ENCODE results near the gene TMCO4.

The TMCO4 gene

DNA sequence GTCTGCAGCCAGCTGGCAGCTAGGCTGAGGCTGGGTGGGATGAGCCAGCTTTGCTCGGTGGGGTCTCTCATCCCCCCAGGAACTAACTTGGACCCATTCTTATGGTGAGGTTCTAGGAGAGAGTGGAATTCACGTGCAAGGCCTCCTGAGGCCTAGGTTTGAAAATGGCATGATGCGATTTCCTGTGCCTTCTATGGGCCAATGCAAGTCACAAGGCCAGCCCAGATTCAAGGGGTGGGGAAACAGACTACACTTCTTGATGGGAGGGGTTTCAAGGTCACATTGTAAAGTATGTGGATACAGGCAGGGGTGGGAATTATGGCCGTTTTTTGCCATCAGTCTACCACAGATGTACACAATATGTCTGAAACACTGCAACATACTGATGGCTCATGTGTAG, 86.8 kb downstream of the TMCO4 start:
- no peaks in the 10 kb centered on the region for H3F3A ChIP-seq (ENCODE audit: low read depth)
- no peak for TF ChIP-seq EZH2phosphoT487 (IDR thresholded peaks at IDR 0.05; ENCODE audit: borderline replicate concordance)
- TF ChIP-seq, protein P1, sequence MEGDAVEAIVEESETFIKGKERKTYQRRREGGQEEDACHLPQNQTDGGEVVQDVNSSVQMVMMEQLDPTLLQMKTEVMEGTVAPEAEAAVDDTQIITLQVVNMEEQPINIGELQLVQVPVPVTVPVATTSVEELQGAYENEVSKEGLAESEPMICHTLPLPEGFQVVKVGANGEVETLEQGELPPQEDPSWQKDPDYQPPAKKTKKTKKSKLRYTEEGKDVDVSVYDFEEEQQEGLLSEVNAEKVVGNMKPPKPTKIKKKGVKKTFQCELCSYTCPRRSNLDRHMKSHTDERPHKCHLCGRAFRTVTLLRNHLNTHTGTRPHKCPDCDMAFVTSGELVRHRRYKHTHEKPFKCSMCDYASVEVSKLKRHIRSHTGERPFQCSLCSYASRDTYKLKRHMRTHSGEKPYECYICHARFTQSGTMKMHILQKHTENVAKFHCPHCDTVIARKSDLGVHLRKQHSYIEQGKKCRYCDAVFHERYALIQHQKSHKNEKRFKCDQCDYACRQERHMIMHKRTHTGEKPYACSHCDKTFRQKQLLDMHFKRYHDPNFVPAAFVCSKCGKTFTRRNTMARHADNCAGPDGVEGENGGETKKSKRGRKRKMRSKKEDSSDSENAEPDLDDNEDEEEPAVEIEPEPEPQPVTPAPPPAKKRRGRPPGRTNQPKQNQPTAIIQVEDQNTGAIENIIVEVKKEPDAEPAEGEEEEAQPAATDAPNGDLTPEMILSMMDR (conservative IDR thresholded peaks at IDR 0.05; ENCODE audit: low read length): no peak
- no peaks in the 10 kb centered on the region for H3K9me3 ChIP-seq (ENCODE audit: insufficient read depth, low read depth, low read length)
- no peak overlapping the region for H3K4me2 ChIP-seq (ENCODE audit: low read depth, low read length, poor library complexity, severe bottlenecking)
- H3K4me1 ChIP-seq (ENCODE audit: insufficient read depth, low read length, poor library complexity, severe bottlenecking): no peaks in the 10 kb centered on the region
- H3K4me3 ChIP-seq (ENCODE audit: low read length, poor library complexity, severe bottlenecking): no peak overlapping the region
- no peak overlapping the region for H3K9ac ChIP-seq (ENCODE audit: low read depth, low read length, poor library complexity, severe bottlenecking)
- no peaks in the 10 kb centered on the region for H4K20me1 ChIP-seq (ENCODE audit: insufficient read depth, low read length, poor library complexity, severe bottlenecking)
- no peaks in the 10 kb centered on the region for H3K79me2 ChIP-seq (ENCODE audit: insufficient read depth, low read length)
- no peaks in the 10 kb centered on the region for H3K36me3 ChIP-seq (ENCODE audit: insufficient read depth, low read length)
- H2AFZ ChIP-seq (ENCODE audit: low read length): no peak overlapping the region
- no peaks in the 10 kb centered on the region for H3K27me3 ChIP-seq (ENCODE audit: insufficient read depth, low read length, poor library complexity, severe bottlenecking)
- no peaks in the 10 kb centered on the region for H3K9me2 ChIP-seq (replicated peaks; ENCODE audit: low read depth, low read length)

- Histone ChIP-seq H4K20me1 (ENCODE audit: insufficient read depth, low read length, poor library complexity, severe bottlenecking) (no peaks in the 10 kb centered on the region), H2AFZ (ENCODE audit: low read length) (no peak overlapping the region), H3K27me3 (ENCODE audit: insufficient read depth, low read length, poor library complexity, severe bottlenecking) (no peaks in the 10 kb centered on the region), H3K36me3 (ENCODE audit: insufficient read depth, low read length) (no peaks in the 10 kb centered on the region), H3K9ac (ENCODE audit: low read depth, low read length, poor library complexity, severe bottlenecking) (no peak overlapping the region), H3F3A (ENCODE audit: low read depth) (no peaks in the 10 kb centered on the region), H3K9me3 (ENCODE audit: insufficient read depth, low read depth, low read length) (no peaks in the 10 kb centered on the region), H3K79me2 (ENCODE audit: insufficient read depth, low read length) (no peaks in the 10 kb centered on the region), H3K9me2 (replicated peaks; ENCODE audit: low read depth, low read length) (no peaks in the 10 kb centered on the region), H3K4me3 (ENCODE audit: low read length, poor library complexity, severe bottlenecking) (no peak overlapping the region), H3K4me1 (ENCODE audit: insufficient read depth, low read length, poor library complexity, severe bottlenecking) (no peaks in the 10 kb centered on the region), H3K4me2 (ENCODE audit: low read depth, low read length, poor library complexity, severe bottlenecking) (no peak overlapping the region)
- TF ChIP-seq, protein P1 (conservative IDR thresholded peaks at IDR 0.05; ENCODE audit: low read length): no peak
- TF ChIP-seq EZH2phosphoT487 (IDR thresholded peaks at IDR 0.05; ENCODE audit: borderline replicate concordance): no peak
Measured at GRCh38 chr1:19710825-19711611, 88.7 kb downstream of the TMCO4 start.

DNA sequence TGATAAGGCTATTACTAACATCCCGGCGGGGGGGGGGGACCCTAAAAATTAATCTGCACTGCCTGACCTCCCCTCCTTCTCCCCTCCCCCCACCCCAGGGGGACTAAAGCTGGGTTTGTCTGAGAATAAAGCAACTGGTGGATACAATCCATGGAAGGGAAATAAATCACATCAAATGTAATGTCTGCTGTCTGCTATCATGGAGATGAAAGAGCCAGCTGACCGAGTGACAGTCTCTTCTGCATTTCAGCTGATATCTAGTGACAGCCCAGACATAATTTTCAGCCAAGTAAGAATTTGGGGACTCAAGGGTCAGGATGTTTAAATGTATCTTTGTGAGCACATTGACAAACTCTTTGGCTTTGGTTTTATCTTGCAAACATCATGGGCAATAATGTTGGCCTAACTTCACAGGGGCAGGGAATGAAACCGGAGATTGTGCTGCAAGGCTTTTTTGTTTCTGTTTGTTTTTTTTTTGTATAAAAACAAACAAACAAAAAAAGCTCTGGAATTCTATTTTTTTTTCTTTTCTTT, 90.4 kb downstream of the TMCO4 start:
- no peaks in the 10 kb centered on the region for H3K4me1 ChIP-seq (ENCODE audit: insufficient read depth, low read length, poor library complexity, severe bottlenecking)
- H3K9me3 ChIP-seq (ENCODE audit: insufficient read depth, low read depth, low read length): no peaks in the 10 kb centered on the region
- no peak overlapping the region for H3K9ac ChIP-seq (ENCODE audit: low read depth, low read length, poor library complexity, severe bottlenecking)
- no peaks in the 10 kb centered on the region for H3K27me3 ChIP-seq (ENCODE audit: insufficient read depth, low read length, poor library complexity, severe bottlenecking)
- H3K4me2 ChIP-seq (ENCODE audit: low read depth, low read length, poor library complexity, severe bottlenecking): no peak overlapping the region
- H3F3A ChIP-seq (ENCODE audit: low read depth): no peaks in the 10 kb centered on the region
- no peaks in the 10 kb centered on the region for H4K20me1 ChIP-seq (ENCODE audit: insufficient read depth, low read length, poor library complexity, severe bottlenecking)
- H2AFZ ChIP-seq (ENCODE audit: low read length): no peak overlapping the region
- no peaks in the 10 kb centered on the region for H3K79me2 ChIP-seq (ENCODE audit: insufficient read depth, low read length)
- H3K4me3 ChIP-seq (ENCODE audit: low read length, poor library complexity, severe bottlenecking): no peak overlapping the region
- H3K9me2 ChIP-seq (replicated peaks; ENCODE audit: low read depth, low read length): no peaks in the 10 kb centered on the region
- TF ChIP-seq, protein P1 (conservative IDR thresholded peaks at IDR 0.05; ENCODE audit: low read length): no peak
- TF ChIP-seq EZH2phosphoT487 (IDR thresholded peaks at IDR 0.05; ENCODE audit: borderline replicate concordance): no peak
- no peaks in the 10 kb centered on the region for H3K36me3 ChIP-seq (ENCODE audit: insufficient read depth, low read length)
